Stimulated activated CD4-positive, alpha-beta T cell treated with anti-CD3 and anti-CD28 coated beads, Interleukin-12 subunit alpha, Interleukin-12 subunit beta, amount 100 ng/mL, for 48 hours (primary cell): ENCODE results near the gene GPNMB.

Source experiments
- DNase-seq, 3 donors: peaks; one replicate each; pipeline ENCODE4 v3.0.0-alpha.2; 2020; ENCODE audit warnings: low read depth in 2 of 3, low spot score in 1 of 3

GPNMB gene

DNA sequence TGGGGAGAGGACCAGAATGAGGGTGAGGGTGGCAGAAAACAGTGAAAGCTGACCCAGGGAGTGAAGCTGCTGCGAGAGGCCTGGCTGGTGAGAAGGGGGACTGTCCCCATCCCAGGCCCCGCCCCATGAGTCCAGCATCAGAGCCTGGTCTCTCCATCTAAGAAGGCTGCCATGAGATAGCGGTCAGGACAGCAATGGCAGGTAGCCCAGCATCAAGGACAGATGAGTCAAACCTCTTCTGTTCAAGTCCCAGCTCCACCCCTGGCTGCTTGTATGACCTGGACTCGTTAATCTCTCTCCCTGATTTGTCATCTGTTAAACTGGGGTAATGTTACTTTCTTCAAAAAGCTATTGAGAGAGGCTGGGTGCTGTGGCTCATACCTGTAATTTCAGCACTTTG is 22.2 kb downstream of the GPNMB start:
- no peak for DNase-seq

GRCh38 chr7:23272275-23272674 is 25.7 kb downstream of the GPNMB start:
- no peak for DNase-seq

GRCh38 chr7:23273141-23273599 is 26.6 kb downstream of the GPNMB start:
- peak; percentile 86 to 92 (median 88) for DNase-seq

DNA sequence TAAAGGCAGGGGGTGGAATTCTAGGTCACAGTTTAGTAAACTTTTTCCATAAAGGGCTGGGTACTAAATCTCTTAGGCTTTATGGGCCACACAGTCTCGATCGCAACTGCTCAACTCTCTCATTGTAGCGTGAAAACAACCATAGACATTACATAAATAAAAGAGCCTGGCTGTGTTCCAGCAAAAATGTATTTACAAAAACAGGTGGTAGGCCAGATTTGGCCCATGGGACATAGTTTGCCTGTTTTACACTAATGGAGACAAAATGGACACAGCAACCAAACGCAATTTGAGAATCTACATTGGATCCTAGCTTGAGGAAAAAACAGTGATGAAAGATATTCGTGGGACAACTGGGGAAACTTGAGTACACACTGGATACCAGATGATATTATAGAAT is 29.3 kb downstream of the GPNMB start:
- no peak for DNase-seq

DNA sequence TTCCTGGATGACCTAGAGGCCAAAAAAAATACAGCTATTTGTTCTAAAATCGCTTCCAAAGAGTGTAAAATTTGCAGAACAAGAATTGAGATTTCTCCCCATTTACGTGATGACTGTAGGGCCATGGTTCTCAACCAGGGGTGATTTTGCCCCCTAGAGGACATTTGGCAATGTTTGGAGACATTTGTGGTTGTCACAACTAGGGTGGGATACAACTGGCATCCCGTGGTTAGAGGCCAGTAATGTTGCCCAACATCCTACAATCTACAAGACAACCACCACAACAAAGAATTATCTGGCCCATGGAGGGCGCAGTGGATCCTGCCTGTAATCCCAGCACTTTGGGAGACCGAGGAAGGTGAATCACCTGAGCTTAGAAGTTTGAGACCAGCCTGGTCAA is 29.8 kb downstream of the GPNMB start:
- no peak for DNase-seq

DNA sequence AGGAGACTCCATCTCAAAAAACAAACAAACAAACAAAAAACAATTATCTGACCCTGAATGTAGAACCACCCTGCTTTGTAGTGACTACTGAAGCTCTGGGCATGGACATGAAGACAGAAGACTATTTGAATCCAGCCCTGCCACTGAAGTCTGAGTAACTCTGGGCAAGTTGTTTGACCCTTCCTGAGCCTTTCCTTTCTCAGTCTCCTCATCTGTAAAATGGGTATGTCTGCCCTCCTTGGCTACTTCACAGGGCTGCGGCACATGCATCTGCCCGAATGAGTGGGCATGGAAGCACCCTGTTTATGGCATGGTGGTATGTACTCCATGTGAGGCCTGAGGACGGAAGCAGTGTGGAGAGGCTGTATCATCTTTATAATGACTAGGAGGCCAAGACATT is 30.4 kb downstream of the GPNMB start:
- no peak for DNase-seq

DNA sequence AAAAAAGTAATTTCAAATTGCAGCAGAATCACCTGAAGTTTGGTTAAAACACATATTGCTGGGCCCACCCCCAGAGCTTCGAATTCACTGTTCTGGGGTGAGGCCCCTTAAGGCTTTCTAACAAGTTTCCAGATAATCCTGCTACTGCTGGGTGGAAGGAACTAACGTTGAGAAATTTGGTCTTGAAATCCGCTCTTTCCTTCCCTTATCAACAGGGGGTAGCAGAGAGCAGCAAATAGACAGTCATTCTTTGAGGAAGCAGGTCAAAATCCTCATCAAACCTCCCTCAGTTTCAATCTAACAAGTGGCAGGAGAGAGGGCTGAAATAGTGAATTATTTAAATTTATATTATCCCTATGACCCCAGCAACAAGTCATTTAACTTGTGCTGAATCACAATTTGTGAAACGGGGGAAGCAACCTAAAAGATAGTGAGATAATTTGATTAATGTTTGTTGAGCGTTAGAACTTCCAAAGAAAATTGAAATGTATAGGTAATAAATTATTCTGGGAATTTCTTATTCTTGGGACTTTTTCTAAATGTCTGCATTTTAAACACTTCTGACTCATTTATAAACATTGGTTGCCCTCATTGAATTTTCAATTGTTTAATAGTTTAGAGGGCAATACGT is 30.9 kb downstream of the GPNMB start:
- DNase-seq, result peak in 1 of 3 donors; percentile 61

- no peak for DNase-seq
These were observed 33.4 kb downstream of the GPNMB start for GRCh38 chr7:23279819-23280525.

GRCh38 chr7:23283086-23283485 is 36.5 kb downstream of the GPNMB start:
- no peak for DNase-seq

- DNase-seq, result no peak
These were observed 38.3 kb downstream of the GPNMB start for GRCh38 chr7:23284871-23285270.

GRCh38 chr7:23285657-23286646 is 39.4 kb downstream of the GPNMB start:
- DNase-seq, result no peak

- DNase-seq, result no peak
These were observed 41.0 kb downstream of the GPNMB start for GRCh38 chr7:23287612-23288011.

DNA sequence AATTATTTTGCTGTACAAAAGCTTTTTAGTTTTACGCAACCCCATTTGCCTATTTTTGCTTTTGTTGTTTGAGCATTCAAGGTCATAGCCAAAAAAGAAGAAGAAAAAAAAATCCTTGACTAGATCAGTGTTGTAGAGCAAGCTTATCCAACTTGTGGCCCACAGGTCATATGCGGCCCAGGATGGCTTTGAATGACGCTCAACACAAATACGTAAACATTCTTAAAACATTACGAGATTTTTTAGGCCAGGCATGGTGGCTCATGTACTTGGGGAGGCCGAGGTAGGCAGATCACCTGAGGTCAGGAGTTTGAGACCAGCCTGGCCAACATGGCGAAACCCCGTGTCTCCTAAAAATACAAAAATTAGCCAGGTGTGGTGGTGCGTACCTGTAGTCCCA is 44.4 kb downstream of the GPNMB start:
- DNase-seq, result no peak

GRCh38 chr7:23291957-23292560 is 45.5 kb downstream of the GPNMB start:
- no peak for DNase-seq

GRCh38 chr7:23292623-23293022 is 46.0 kb downstream of the GPNMB start:
- no peak for DNase-seq

DNA sequence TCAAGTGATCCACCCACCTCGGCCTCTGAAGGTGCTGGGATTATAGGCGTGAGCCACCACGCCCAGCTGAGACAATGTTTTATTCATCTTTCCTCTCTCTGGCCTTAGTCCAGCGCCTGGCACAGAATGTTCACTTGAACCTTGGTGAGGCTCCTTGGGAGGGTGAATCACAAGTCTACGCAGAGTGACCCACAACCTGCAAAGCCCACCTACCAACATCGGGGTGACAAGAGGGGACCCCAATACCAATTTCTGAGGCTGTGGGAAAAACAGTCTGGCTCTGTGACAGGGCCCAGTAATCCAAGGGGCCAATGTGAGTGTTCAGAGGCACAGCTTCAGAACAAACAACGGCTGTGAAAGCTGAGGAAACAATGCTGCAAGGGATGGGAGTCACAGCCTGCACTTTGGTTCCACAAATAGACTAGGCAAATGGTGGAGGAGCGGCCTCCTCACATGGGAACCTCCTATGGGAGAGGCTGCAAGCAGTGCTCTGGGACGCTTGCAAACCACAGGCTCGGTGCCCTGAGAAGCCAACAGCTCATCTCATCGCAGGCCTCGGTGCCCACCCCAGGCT is 47.0 kb downstream of the GPNMB start:
- DNase-seq, result no peak

GRCh38 chr7:23294549-23295400 is 48.2 kb downstream of the GPNMB start:
- no peak for DNase-seq

- DNase-seq, result no peak
These were observed 48.8 kb downstream of the GPNMB start for GRCh38 chr7:23295401-23295697.

- no peak for DNase-seq
These were observed 51.7 kb downstream of the GPNMB start for GRCh38 chr7:23298141-23298881.
